ENCODE data around the gene PRPF40A. TPM values are rescaled to one million over a fixed set of nuclear protein-coding genes. Genes with fewer than 3 reads are reported as not detected.

The PRPF40A gene
- total and polyA plus RNA-seq, 10 of the 15 experiments (the other 5 are each of a cell fraction or from before 2014, with no cell fraction given), result 97.8 to 197 (median 144) TPM

DNA sequence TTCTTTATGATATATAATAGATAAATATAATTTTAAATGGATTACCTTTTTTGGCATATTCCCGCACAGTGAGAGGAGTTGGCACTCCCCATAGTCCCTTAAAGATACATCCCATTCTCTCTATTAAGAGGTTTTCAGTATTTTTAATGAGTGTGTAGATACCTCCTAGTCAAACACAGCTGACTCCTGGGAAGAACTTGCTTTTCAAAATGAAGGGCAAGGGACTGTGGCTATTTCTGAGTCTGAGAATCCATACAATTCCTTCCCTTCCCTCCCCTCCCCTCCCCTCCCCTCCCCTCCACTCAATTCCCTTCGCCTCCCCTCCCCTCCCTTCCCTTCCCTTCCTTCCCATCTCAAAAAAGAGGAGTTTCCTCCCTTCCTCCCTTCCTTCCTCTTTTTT is 93.5 kb downstream of the PRPF40A start (continued):
- no peak for TF ChIP-seq MTA3 (IDR thresholded peaks at IDR 0.05; ENCODE audit: borderline replicate concordance, low read length)
- no peak for TF ChIP-seq FOXK2 (IDR thresholded peaks at IDR 0.05)
- TF ChIP-seq FOXM1 (IDR thresholded peaks at IDR 0.05; ENCODE audit: low read depth, low read length), result no peak

DNA sequence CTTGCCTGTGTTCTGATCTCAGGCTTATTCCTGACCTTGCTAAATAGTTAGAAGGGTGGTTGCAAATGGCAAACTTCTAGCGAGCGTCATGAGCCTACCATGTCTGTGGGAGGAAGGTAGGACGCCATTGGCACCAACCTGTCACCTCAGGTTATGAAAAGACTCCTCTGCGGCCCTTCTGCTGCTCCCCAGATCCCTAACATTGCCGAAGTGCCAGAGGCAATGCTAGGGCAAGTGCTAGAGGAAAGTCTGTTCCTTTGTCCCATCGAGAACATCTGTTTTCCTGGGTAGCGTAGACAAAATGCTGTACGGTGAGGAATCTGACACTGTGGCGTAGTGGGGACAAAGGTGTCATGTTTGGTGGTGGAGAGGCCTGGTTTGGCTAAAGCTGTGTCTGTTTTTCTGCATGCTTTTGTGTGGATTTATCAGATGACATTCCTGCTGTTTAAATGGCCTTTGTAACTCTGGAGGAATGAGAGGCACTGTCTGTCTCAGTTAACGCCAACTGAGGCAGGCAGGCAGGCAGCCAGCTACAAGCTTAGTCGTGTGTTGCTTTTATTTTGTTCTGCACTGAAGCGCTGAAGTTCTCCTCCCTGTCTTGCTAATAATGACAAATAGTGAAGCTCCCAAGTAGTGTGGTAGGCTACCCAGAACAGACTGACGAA is 94.1 kb downstream of the PRPF40A start:
- WGBS (ENCODE audit: insufficient coverage, insufficient replicate concordance, low lambda C conversion rate, missing lambda C conversion rate), result 63% methylated on average over 13 of the region's 13 CpGs
- in situ Hi-C loops (cut with MboI), result no loop called here
- no peak for FAIRE-seq
- no TSS peak for BruUV-seq (replicated peaks)
- Histone ChIP-seq H3K79me2 (ENCODE audit: control insufficient read depth, insufficient read depth, low read length) (no peaks in the 10 kb centered on the region), H4K20me1 (ENCODE audit: control insufficient read depth, insufficient read depth) (no peaks in the 10 kb centered on the region), H3K9me3 (replicated peaks; ENCODE audit: control insufficient read depth, insufficient read depth, low read length) (no peaks in the 10 kb centered on the region), H3K4me3 (no peak overlapping the region), H3K27me3 (replicated peaks in 1 of 2; ENCODE audit: control insufficient read depth in 2 of 2, insufficient read depth in 2 of 2, low read length in 1 of 2) (no peaks in the 10 kb centered on the region), H3K36me3 (ENCODE audit: control insufficient read depth in 2 of 2, insufficient read depth in 2 of 2, low read length in 1 of 2) (no peaks in the 10 kb centered on the region), H3K4me2 (ENCODE audit: control insufficient read depth, insufficient read depth) (no peak overlapping the region), H3K9ac (ENCODE audit: control insufficient read depth, insufficient read depth, low read length) (no peak overlapping the region), H3K4me1 (ENCODE audit: control insufficient read depth, insufficient read depth, low read length) (no peaks in the 10 kb centered on the region), H3K27ac (ENCODE audit: control insufficient read depth, insufficient read depth) (no peak overlapping the region), H2AFZ (ENCODE audit: control insufficient read depth, low read depth, low read length) (no peak overlapping the region)
- TF ChIP-seq NRF1 (conservative IDR thresholded peaks at IDR 0.05; ENCODE audit: low read depth, low read length) (no peak), KAT2A (conservative IDR thresholded peaks at IDR 0.05; ENCODE audit: control insufficient read depth, low read depth, low read length) (no peak), ETV6 (conservative IDR thresholded peaks at IDR 0.05 in 1 of 2, IDR thresholded peaks at IDR 0.05 in 1 of 2; ENCODE audit: borderline replicate concordance in 1 of 2, low read depth in 1 of 2) (no peak)
- TF ChIP-seq, protein P1, sequence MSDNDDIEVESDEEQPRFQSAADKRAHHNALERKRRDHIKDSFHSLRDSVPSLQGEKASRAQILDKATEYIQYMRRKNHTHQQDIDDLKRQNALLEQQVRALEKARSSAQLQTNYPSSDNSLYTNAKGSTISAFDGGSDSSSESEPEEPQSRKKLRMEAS (IDR thresholded peaks at IDR 0.05; ENCODE audit: low read depth, low read length), result no peak
- DNase-seq (ENCODE audit: low read depth, low spot score), result no peak
- ATAC-seq, result no peak
- intact Hi-C loops (cut with micrococcal nuclease; ENCODE audit: unreplicated experiment), result no loop called here
- ChIA-PET POLR2A (no interaction called here), SMC1A (ENCODE audit: uncharacterized antibody, unreplicated experiment) (interaction anchor here (0.9 to 1.9 kb wide), 2 partner anchors 9 to 117 kb away, joined by 3 to 7 read pairs; no protein-coding TSS in a partner anchor), CTCF (interaction anchor here (1.4 to 4.9 kb wide), 2 partner anchors 10 to 12 kb away, joined by 5 to 25 read pairs; no protein-coding TSS in a partner anchor), RAD21 (ENCODE audit: unreplicated experiment) (interaction anchor here (1.1 kb wide), 1 partner anchor 447 kb away, joined by 4 read pairs; the partner anchor contains the start of gene STAM2)

Measured in GM12878 (cell line).